Stromal cell of bone marrow (primary cell): ENCODE measurements around the gene MFRP.
A peak's percentile ranks its signal among the peaks of the same experiment; 100 is the strongest.

Experiments
- DNase-seq: peaks from one replicate; pipeline ENCODE4 v3.0.0-alpha.2; 2012; ENCODE audit warnings: low read depth

Gene MFRP

GRCh38 chr11:119338318-119338890 is 8.1 kb downstream of the MFRP start:
- peak; percentile 63 for DNase-seq

- DNase-seq = no peak
These were observed 8.8 kb downstream of the MFRP start for GRCh38 chr11:119337581-119338317.

- no peak for DNase-seq
These were observed 9.6 kb downstream of the MFRP start for GRCh38 chr11:119336744-119337469.

GRCh38 chr11:119335655-119336543 is 10.6 kb downstream of the MFRP start:
- DNase-seq = no peak

GRCh38 chr11:119335091-119335654 is 11.3 kb downstream of the MFRP start:
- DNase-seq = no peak

- peak; percentile 97 for DNase-seq
These were observed 12.2 kb downstream of the MFRP start, which contains the start of gene RNF26 for GRCh38 chr11:119334174-119334930. Gene RNF26, plus strand, starts transcription at chr11:119334527. Its CDS starts 596 bp downstream, at chr11:119335123.

GRCh38 chr11:119332111-119332765 is 14.3 kb downstream of the MFRP start:
- DNase-seq = no peak

GRCh38 chr11:119330237-119330636 is 16.3 kb downstream of the MFRP start:
- no peak for DNase-seq

GRCh38 chr11:119329320-119329719 is 17.2 kb downstream of the MFRP start:
- no peak for DNase-seq

GRCh38 chr11:119324189-119324588 is 22.3 kb downstream of the MFRP start:
- no peak for DNase-seq

GRCh38 chr11:119323532-119324033 is 22.9 kb downstream of the MFRP start:
- peak; percentile 50 for DNase-seq

- DNase-seq = no peak
These were observed 23.5 kb downstream of the MFRP start for GRCh38 chr11:119322921-119323531.

GRCh38 chr11:119322360-119322739 is 24.2 kb downstream of the MFRP start:
- no peak for DNase-seq

- DNase-seq = no peak
These were observed 25.6 kb downstream of the MFRP start for GRCh38 chr11:119320776-119321524.

- DNase-seq = no peak
These were observed 26.2 kb downstream of the MFRP start for GRCh38 chr11:119320240-119320775.

- no peak for DNase-seq
These were observed 26.7 kb downstream of the MFRP start for GRCh38 chr11:119319700-119320239.

GRCh38 chr11:119319136-119319699 is 27.3 kb downstream of the MFRP start:
- no peak for DNase-seq
